ENCODE measurements around the gene STK33.

The STK33 gene

GRCh38 chr11:8523396-8523795 lies 70.6 kb downstream of the STK33 start:
- ChIA-PET POLR2A (no interaction called here), CTCF (interaction anchor here (0.6 kb wide), 1 partner anchor 49 kb away, joined by 3 read pairs; no protein-coding TSS in a partner anchor)
- Histone ChIP-seq H3K27ac (ENCODE audit: extremely low read depth, low read depth, low read length) (no peak overlapping the region), H3K9me3 (ENCODE audit: control insufficient read depth, insufficient read depth, low read depth, low read length) (no peaks in the 10 kb centered on the region), H3K4me3 (ENCODE audit: low read depth, low read length) (no peak overlapping the region), H3K36me3 (ENCODE audit: control insufficient read depth in 2 of 2, insufficient read depth in 1 of 2, low read length in 2 of 2) (no peaks in the 10 kb centered on the region), H3K4me1 (ENCODE audit: control insufficient read depth, insufficient read depth, low read length) (no peaks in the 10 kb centered on the region)
- TF ChIP-seq OVOL3 (tag by site-specific recombination; IDR thresholded peaks at IDR 0.05), result no peak

- H3K36me3 ChIP-seq (ENCODE audit: control insufficient read depth in 2 of 2, insufficient read depth in 1 of 2, low read length in 2 of 2), result no peaks in the 10 kb centered on the region
- H3K4me1 ChIP-seq (ENCODE audit: control insufficient read depth, insufficient read depth, low read length), result no peaks in the 10 kb centered on the region
- no peak for TF ChIP-seq HIC1 (tag by site-specific recombination; IDR thresholded peaks at IDR 0.05)
- TF ChIP-seq ZNF280D (tag by site-specific recombination; IDR thresholded peaks at IDR 0.05), result no peak
- TF ChIP-seq PRDM4 (tag by site-specific recombination; IDR thresholded peaks at IDR 0.05), result no peak
- no peak overlapping the region for H3K27ac ChIP-seq (ENCODE audit: extremely low read depth, low read depth, low read length)
- ChIA-PET POLR2A (no interaction called here), CTCF (no interaction called here)
- H3K9me3 ChIP-seq (ENCODE audit: control insufficient read depth, insufficient read depth, low read depth, low read length), result no peaks in the 10 kb centered on the region
- no peak overlapping the region for H3K4me3 ChIP-seq (ENCODE audit: low read depth, low read length)
These were observed 81.5 kb downstream of the STK33 start for GRCh38 chr11:8512547-8512946.

GRCh38 chr11:8503910-8504364 lies 90.1 kb downstream of the STK33 start:
- H3K27ac ChIP-seq (ENCODE audit: extremely low read depth, low read depth, low read length), result no peak overlapping the region
- ChIA-PET CTCF (interaction anchor here (0.7 kb wide), 1 partner anchor 224 kb away, joined by 6 read pairs; no protein-coding TSS in a partner anchor), POLR2A (no interaction called here)

GRCh38 chr11:8501836-8502235 lies 92.2 kb downstream of the STK33 start:
- CTCF ChIA-PET, result no interaction called here
- Histone ChIP-seq H3K36me3 (ENCODE audit: control insufficient read depth in 2 of 2, insufficient read depth in 1 of 2, low read length in 2 of 2) (no peaks in the 10 kb centered on the region), H3K4me1 (ENCODE audit: control insufficient read depth, insufficient read depth, low read length) (no peaks in the 10 kb centered on the region), H3K9me3 (ENCODE audit: control insufficient read depth, insufficient read depth, low read depth, low read length) (no peaks in the 10 kb centered on the region), H3K27ac (ENCODE audit: extremely low read depth, low read depth, low read length) (no peak overlapping the region), H3K4me3 (ENCODE audit: low read depth, low read length) (no peak overlapping the region)
- POLR2A ChIA-PET, result no interaction called here
- TF ChIP-seq ZBTB21 (tag by site-specific recombination; IDR thresholded peaks at IDR 0.05), result no peak
- no peak for TF ChIP-seq ZNF692 (tag by site-specific recombination; IDR thresholded peaks at IDR 0.05)
- TF ChIP-seq BCL11B (tag by site-specific recombination; IDR thresholded peaks at IDR 0.05; ENCODE audit: low read depth), result no peak

More at GRCh38 chr11:8503910-8504364, 90.1 kb downstream of the STK33 start:
- H3K4me1 ChIP-seq (ENCODE audit: control insufficient read depth, insufficient read depth, low read length), result no peaks in the 10 kb centered on the region
- TF ChIP-seq ZNF362 (tag by site-specific recombination; IDR thresholded peaks at IDR 0.05), result no peak
- no peak for TF ChIP-seq ZNF560 (tag by site-specific recombination; IDR thresholded peaks at IDR 0.05; ENCODE audit: borderline replicate concordance)
- TF ChIP-seq ZSCAN16 (tag by site-specific recombination; IDR thresholded peaks at IDR 0.05), result no peak
- no peak for TF ChIP-seq ZSCAN23 (tag by site-specific recombination; IDR thresholded peaks at IDR 0.05)
- no peak for TF ChIP-seq ZNF510 (tag by site-specific recombination; IDR thresholded peaks at IDR 0.05; ENCODE audit: insufficient replicate concordance)
- no peak for TF ChIP-seq MYNN (tag by site-specific recombination; IDR thresholded peaks at IDR 0.05; ENCODE audit: borderline replicate concordance)
- H3K36me3 ChIP-seq (ENCODE audit: control insufficient read depth in 2 of 2, insufficient read depth in 1 of 2, low read length in 2 of 2), result no peaks in the 10 kb centered on the region
- no peak overlapping the region for H3K4me3 ChIP-seq (ENCODE audit: low read depth, low read length)
- no peaks in the 10 kb centered on the region for H3K9me3 ChIP-seq (ENCODE audit: control insufficient read depth, insufficient read depth, low read depth, low read length)

All from HEK293 (cell line).